SK-N-MC (cell line): ENCODE results near the gene ZNF236.

Source experiments
- FOXP2 ChIP-seq: optimal IDR thresholded peaks from 2 replicates; pipeline ENCODE3; 2011; ENCODE audit warnings: mild to moderate bottlenecking, moderate library complexity; ENCODE audit not compliant: insufficient read depth; ENCODE audit errors: extremely low read length, control extremely low read depth
- POLR2AphosphoS5 ChIP-seq: IDR thresholded peaks from 2 replicates; pipeline ENCODE4 v1.6.1; 2012; ENCODE audit warnings: mild to moderate bottlenecking, low read depth, low read length, borderline replicate concordance

- TF ChIP-seq FOXP2 (no peak), POLR2AphosphoS5 (no peak)
These were observed 174.1 kb downstream of the ZNF236 start for GRCh38 chr18:76996429-76996828.
